Heart left ventricle (tissue), 13 donors: ENCODE measurements around the gene NTMT1.

Experiments used
- CTCF ChIP-seq, 12 donors: fragments of 200-600 bp; sonication (generic) in 4 of 12; IDR thresholded peaks; one replicate each; pipeline versions ENCODE4 v1.5.0 to v1.8.0; 2018 to 2022; ENCODE audit warnings: antibody characterized with exemption in 12 of 12, mild to moderate bottlenecking in 5 of 12
- POLR2A ChIP-seq, 2 donors: fragments of 450-650 bp; IDR thresholded peaks; one replicate each; pipeline ENCODE4 v1.6.1; 2017; ENCODE audit warnings: antibody characterized with exemption in 2 of 2, mild to moderate bottlenecking in 2 of 2, moderate library complexity in 2 of 2
- donor health status: ischemic (EF 13 %, LVEDD 7.1; RV severe dilation, severe dysfunction).
- donor health status: DM: no; HTN: yes; CAD: no.
- donor health status: DM: no; HTN: no; CAD: no.
- donor health status: ischemic (EF 25% LVEDD 6.9; RV normal size, moderate dysfunction).
- donor health status: ischemic (EF 25% LVEDD 5.7; RV mildly dilated, moderate dysfunction).
- donor health status: ischemic (EF 35%, LVEDD 5.7; RV mildly dilated, moderate dysfunction).
- donor health status: nonischemic (EF 11% LVEDD 7.7; RV severe dilation, severe dysfunction).
- donor health status: DM: yes; HTN: yes; CAD: no.
- donor health status: PGD.
- donor health status: ischemic (EF 29% LVEDD 5.4; RV normal size, mild dysfunction).
- donor health status: nonischemic (EF 23%, LVEDD 6.1; RV moderate dilation, normal function).

- TF ChIP-seq CTCF (IDR thresholded peaks at IDR 0.05) = no peak
- TF ChIP-seq POLR2A (IDR thresholded peaks at IDR 0.05) = no peak
These were observed 16.3 kb upstream of the NTMT1 start for GRCh38 chr9:129609486-129610212.
